VCaP (cell line): Measurements from ENCODE around the gene GTF2F2.

ENCODE experiments used
- H3K27ac ChIP-seq: fragments of 450-650 bp; 2 replicates; pipeline ENCODE4 v1.5.1; 2017
- CTCF ChIP-seq: fragments of 450-650 bp; conservative IDR thresholded peaks from 2 replicates; pipeline ENCODE4 v1.5.1; 2017; ENCODE audit warnings: mild to moderate bottlenecking, moderate library complexity

The GTF2F2 gene

GRCh38 chr13:45332036-45332830 is 211.9 kb downstream of the GTF2F2 start:
- TF ChIP-seq CTCF: no peak
- no peak overlapping the region for H3K27ac ChIP-seq

GRCh38 chr13:45332831-45333219 is 212.5 kb downstream of the GTF2F2 start:
- TF ChIP-seq CTCF: no peak
- H3K27ac ChIP-seq: no peak overlapping the region

- H3K27ac ChIP-seq: no peak overlapping the region
- no peak for TF ChIP-seq CTCF
Measured at GRCh38 chr13:45333251-45333976, 213.1 kb downstream of the GTF2F2 start.
